Nephron (organoid): ENCODE measurements around the gene PPP2R2B.

ENCODE experiments used
- H3K27ac Mint-ChIP-seq, 3 experiments: 2 replicates each; pipeline ENCODE4 v1.8.0; 2020; ENCODE audit warnings: mixed read lengths in 3 of 3, mild to moderate bottlenecking in 2 of 3, moderate library complexity in 1 of 3
- H3K27me3 Mint-ChIP-seq: 2 replicates; pipeline ENCODE4 v1.8.0; 2021; ENCODE audit warnings: low read depth, mild to moderate bottlenecking, moderate library complexity, mixed read lengths
- H3K36me3 Mint-ChIP-seq: 2 replicates; pipeline ENCODE4 v1.8.0; 2020; ENCODE audit warnings: low read depth, mixed read lengths
- H3K4me1 Mint-ChIP-seq: 2 replicates; pipeline ENCODE4 v1.8.0; 2020; ENCODE audit warnings: mixed read lengths
- H3K4me3 Mint-ChIP-seq, 3 experiments: 2 replicates each; pipeline ENCODE4 v1.8.0; 2020; ENCODE audit warnings: mild to moderate bottlenecking in 3 of 3, mixed read lengths in 3 of 3, moderate library complexity in 2 of 3
- H3K9me3 Mint-ChIP-seq: 2 replicates; pipeline ENCODE4 v1.8.0; 2020; ENCODE audit warnings: mixed read lengths
- CTCF ChIP-seq, 3 experiments: fragments of 200-600 bp; sonication (generic); IDR thresholded peaks; one replicate each; pipeline ENCODE4 v1.5.0; 2021; ENCODE audit warnings: antibody characterized with exemption in 3 of 3; ENCODE audit not compliant: unreplicated experiment in 3 of 3

The PPP2R2B gene

DNA sequence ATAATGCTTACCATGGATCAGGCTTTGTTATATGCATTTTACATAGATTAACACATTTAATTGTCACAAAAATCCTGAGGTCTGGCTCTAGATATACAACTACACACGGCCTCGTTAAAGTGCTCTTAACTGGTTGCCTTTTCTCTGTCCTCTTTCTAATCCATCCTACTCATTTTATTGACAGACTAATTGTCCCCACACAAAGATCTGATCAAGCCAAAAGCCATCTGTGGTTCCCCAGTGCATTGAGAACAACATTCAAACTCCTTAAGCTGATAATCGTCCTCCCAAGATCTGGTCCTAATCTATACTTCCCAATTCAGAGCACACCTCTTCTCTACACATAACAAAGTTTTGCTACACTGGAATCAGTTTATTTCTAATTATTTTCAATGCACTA, 23.9 kb upstream of the PPP2R2B start:
- TF ChIP-seq CTCF (IDR thresholded peaks at IDR 0.05; ENCODE audit: unreplicated experiment in 3 of 3), result no peak
- no peaks in the 10 kb centered on the region for H3K36me3 Mint-ChIP-seq
- H3K9me3 Mint-ChIP-seq, result peaks cover 5% of the 10 kb centered on the region

DNA sequence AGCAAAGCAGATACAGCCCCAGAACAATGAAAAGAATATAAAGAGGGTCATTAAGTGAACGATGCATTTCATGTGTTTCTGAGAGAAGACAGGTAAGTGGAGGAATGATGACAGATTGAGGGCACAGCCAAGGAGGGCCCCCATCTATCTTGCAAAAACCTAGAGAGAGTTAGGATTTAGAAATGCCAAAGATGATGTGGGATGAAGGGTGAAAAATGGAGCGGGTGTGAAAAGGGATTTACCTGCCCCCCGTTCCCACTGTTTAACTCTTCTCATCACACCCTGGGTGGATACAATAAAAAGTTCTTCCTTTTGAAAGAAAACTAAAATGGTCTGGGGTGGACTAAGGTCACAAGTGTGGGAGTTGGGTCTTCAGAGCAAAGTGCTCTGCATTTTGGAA, 18.5 kb upstream of the PPP2R2B start:
- Mint-ChIP-seq H3K27ac (no peak overlapping the region), H3K9me3 (peaks cover 7% of the 10 kb centered on the region), H3K36me3 (no peaks in the 10 kb centered on the region), H3K4me1 (no peaks in the 10 kb centered on the region), H3K4me3 (no peak overlapping the region), H3K27me3 (no peaks in the 10 kb centered on the region)
- TF ChIP-seq CTCF (IDR thresholded peaks at IDR 0.05; ENCODE audit: unreplicated experiment in 3 of 3), result no peak

More for the DNA sequence above, 23.9 kb upstream of the PPP2R2B start:
- no peaks in the 10 kb centered on the region for H3K4me1 Mint-ChIP-seq
- H3K27ac Mint-ChIP-seq, result no peak overlapping the region
- no peak overlapping the region for H3K4me3 Mint-ChIP-seq
- no peaks in the 10 kb centered on the region for H3K27me3 Mint-ChIP-seq

- no peaks in the 10 kb centered on the region for H3K4me1 Mint-ChIP-seq
Measured at GRCh38 chr5:146894753-146895521, 16.4 kb upstream of the PPP2R2B start.

GRCh38 chr5:146893991-146894390, 15.4 kb upstream of the PPP2R2B start:
- Mint-ChIP-seq H3K27ac (no peak overlapping the region), H3K4me3 (no peak overlapping the region), H3K27me3 (no peaks in the 10 kb centered on the region), H3K4me1 (no peaks in the 10 kb centered on the region), H3K9me3 (peaks cover 7% of the 10 kb centered on the region), H3K36me3 (no peaks in the 10 kb centered on the region)
- TF ChIP-seq CTCF (IDR thresholded peaks at IDR 0.05; ENCODE audit: unreplicated experiment in 3 of 3), result no peak

More at GRCh38 chr5:146894753-146895521, 16.4 kb upstream of the PPP2R2B start:
- Mint-ChIP-seq H3K36me3 (no peaks in the 10 kb centered on the region), H3K27ac (no peak overlapping the region), H3K4me3 (no peak overlapping the region), H3K27me3 (no peaks in the 10 kb centered on the region), H3K9me3 (peaks cover 7% of the 10 kb centered on the region)
- TF ChIP-seq CTCF (IDR thresholded peaks at IDR 0.05; ENCODE audit: unreplicated experiment in 3 of 3), result no peak

GRCh38 chr5:146892231-146892630, 13.7 kb upstream of the PPP2R2B start:
- H3K4me3 Mint-ChIP-seq, result no peak overlapping the region
- no peak overlapping the region for H3K27ac Mint-ChIP-seq
- no peaks in the 10 kb centered on the region for H3K36me3 Mint-ChIP-seq
- TF ChIP-seq CTCF (IDR thresholded peaks at IDR 0.05; ENCODE audit: unreplicated experiment in 3 of 3), result no peak
- H3K27me3 Mint-ChIP-seq, result no peaks in the 10 kb centered on the region
- peaks cover 4% of the 10 kb centered on the region for H3K9me3 Mint-ChIP-seq
- H3K4me1 Mint-ChIP-seq, result no peaks in the 10 kb centered on the region

GRCh38 chr5:146891511-146891910, 13.0 kb upstream of the PPP2R2B start:
- Mint-ChIP-seq H3K4me1 (no peaks in the 10 kb centered on the region), H3K9me3 (no peaks in the 10 kb centered on the region), H3K27me3 (no peaks in the 10 kb centered on the region), H3K27ac (no peak overlapping the region), H3K4me3 (no peak overlapping the region), H3K36me3 (no peaks in the 10 kb centered on the region)
- no peak for TF ChIP-seq CTCF (IDR thresholded peaks at IDR 0.05; ENCODE audit: unreplicated experiment in 3 of 3)
